Measurements from ENCODE around the gene AQP12A. TPM values are rescaled to one million over a fixed set of nuclear protein-coding genes. Genes with fewer than 3 reads are reported as not detected.

The AQP12A gene
- total and polyA plus RNA-seq, 2 experiments from 2014 or later, result not detected

DNA sequence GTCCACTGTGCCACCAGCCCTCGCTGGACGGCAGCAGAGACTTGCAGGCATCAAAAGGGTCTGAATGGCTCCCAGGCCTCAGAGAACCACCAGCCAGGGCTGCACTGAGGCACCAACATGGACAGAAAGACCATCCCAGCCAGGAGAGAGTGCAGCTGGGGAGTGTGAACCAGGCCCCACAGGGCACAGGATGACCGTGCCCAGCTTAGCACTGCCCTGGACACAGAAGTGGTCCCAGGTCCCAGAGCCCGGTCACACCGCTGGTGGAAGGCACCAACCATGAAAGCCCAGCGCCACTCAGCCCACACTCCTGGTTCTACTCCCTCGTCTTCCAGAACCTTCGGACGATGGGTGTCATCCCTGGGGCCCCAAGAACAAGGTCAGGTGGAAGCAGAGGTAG, 20.5 kb downstream of the AQP12A start:
- no peak overlapping the region for H3K4me3 Mint-ChIP-seq
- no peaks in the 10 kb centered on the region for H3K9me2 ChIP-seq (ENCODE audit: insufficient read depth)
- no peaks in the 10 kb centered on the region for H3K79me2 ChIP-seq (replicated peaks; ENCODE audit: insufficient read depth)
- peaks cover 42% of the 10 kb centered on the region for H3K27me3 Mint-ChIP-seq (ENCODE audit: insufficient read depth, low read depth, poor library complexity)
- no peak for DNase-seq (ENCODE audit: low spot score)
- no peak overlapping the region for H3K27ac Mint-ChIP-seq
- H4K20me1 ChIP-seq (replicated peaks; ENCODE audit: insufficient read depth), result no peaks in the 10 kb centered on the region
- H2AFZ ChIP-seq, result no peak overlapping the region
- no peak overlapping the region for H3K27ac ChIP-seq (ENCODE audit: low read depth)
- no peaks in the 10 kb centered on the region for H3K36me3 ChIP-seq (ENCODE audit: insufficient read depth)
- no peak; the same call in 2 of the 3 replicates for ATAC-seq
- H3K4me2 ChIP-seq, result no peak overlapping the region
- no peaks in the 10 kb centered on the region for H3K27me3 ChIP-seq (ENCODE audit: insufficient read depth)
- H3K36me3 Mint-ChIP-seq (ENCODE audit: low read depth), result peaks cover 23% of the 10 kb centered on the region
- H3K9me3 Mint-ChIP-seq, result no peaks in the 10 kb centered on the region
- no peaks in the 10 kb centered on the region for H3K4me1 ChIP-seq (ENCODE audit: insufficient read depth)
- no peak overlapping the region for H3K4me3 ChIP-seq
- H3F3A ChIP-seq (replicated peaks; ENCODE audit: low read depth), result no peaks in the 10 kb centered on the region
- H3K4me1 Mint-ChIP-seq, result peaks cover 3% of the 10 kb centered on the region; the same call in 1 of the 3 replicates
- no peak for TF ChIP-seq JUNB (IDR thresholded peaks at IDR 0.05; ENCODE audit: unreplicated experiment)
- no peak for TF ChIP-seq STAT1 (IDR thresholded peaks at IDR 0.05; ENCODE audit: unreplicated experiment)
- TF ChIP-seq ZNF462 (CRISPR knock-in tag; IDR thresholded peaks at IDR 0.05), result no peak
- no peak for TF ChIP-seq REST (IDR thresholded peaks at IDR 0.05; ENCODE audit: unreplicated experiment)
- TF ChIP-seq, protein P1, sequence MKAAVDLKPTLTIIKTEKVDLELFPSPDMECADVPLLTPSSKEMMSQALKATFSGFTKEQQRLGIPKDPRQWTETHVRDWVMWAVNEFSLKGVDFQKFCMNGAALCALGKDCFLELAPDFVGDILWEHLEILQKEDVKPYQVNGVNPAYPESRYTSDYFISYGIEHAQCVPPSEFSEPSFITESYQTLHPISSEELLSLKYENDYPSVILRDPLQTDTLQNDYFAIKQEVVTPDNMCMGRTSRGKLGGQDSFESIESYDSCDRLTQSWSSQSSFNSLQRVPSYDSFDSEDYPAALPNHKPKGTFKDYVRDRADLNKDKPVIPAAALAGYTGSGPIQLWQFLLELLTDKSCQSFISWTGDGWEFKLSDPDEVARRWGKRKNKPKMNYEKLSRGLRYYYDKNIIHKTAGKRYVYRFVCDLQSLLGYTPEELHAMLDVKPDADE (IDR thresholded peaks at IDR 0.05), result no peak
- TF ChIP-seq ZNF114 (CRISPR knock-in tag; IDR thresholded peaks at IDR 0.05), result no peak
- TF ChIP-seq POLR2AphosphoS5 (IDR thresholded peaks at IDR 0.05; ENCODE audit: low read depth), result no peak
- no peak for TF ChIP-seq ZNF331 (CRISPR knock-in tag; IDR thresholded peaks at IDR 0.05; ENCODE audit: low read depth)
- no peak for TF ChIP-seq EZH2 (IDR thresholded peaks at IDR 0.05; ENCODE audit: low read depth, unreplicated experiment)
- no peak for TF ChIP-seq EZH2phosphoT487 (IDR thresholded peaks at IDR 0.05; ENCODE audit: unreplicated experiment)
- no peak for TF ChIP-seq NANOG (IDR thresholded peaks at IDR 0.05; ENCODE audit: borderline replicate concordance)
